HEK293 (cell line): ENCODE data around the gene GMPS.

ENCODE experiments used
- CTCF ChIA-PET: fragments of 350-600 bp; formaldehyde crosslinking; extraction: SDS; loops from one replicate; lab custom pipeline; 2021; ENCODE audit warnings: antibody characterized with exemption; lab: Yijun Ruan, JAX
- POLR2A ChIA-PET: fragments of 300-600 bp; formaldehyde crosslinking; extraction: SDS; loops from one replicate; lab custom pipeline; 2020; ENCODE audit warnings: antibody characterized with exemption, inconsistent platforms; lab: Yijun Ruan, JAX
- H3K27ac ChIP-seq: fragments of 200-500 bp; sonication (Bioruptor generic); 2 replicates; pipeline ENCODE4 v1.5.1; 2014; ENCODE audit warnings: low read depth, low read length, control low read depth, inconsistent platforms; ENCODE audit errors: extremely low read depth
- H3K36me3 ChIP-seq, 2 experiments: fragments of 200-500 bp in 1 of 2; sonication (Bioruptor generic) in 1 of 2; 1 replicate in 1 of 2; 2 replicates in 1 of 2; pipeline ENCODE4 v1.5.1; 2014 to 2017; ENCODE audit warnings: inconsistent platforms in 2 of 2, low read length in 2 of 2; ENCODE audit not compliant: control insufficient read depth in 2 of 2, insufficient read depth in 1 of 2
- H3K4me1 ChIP-seq: fragments of 200-500 bp; sonication (Bioruptor generic); 2 replicates; pipeline ENCODE4 v1.5.1; 2014; ENCODE audit warnings: mild to moderate bottlenecking, low read length, inconsistent platforms; ENCODE audit not compliant: control insufficient read depth, insufficient read depth
- H3K4me3 ChIP-seq: 2 replicates; pipeline ENCODE4 v1.5.1; 2011; ENCODE audit warnings: low read depth, mild to moderate bottlenecking, control low read depth, low read length, moderate library complexity
- H3K9me3 ChIP-seq: fragments of 200-500 bp; sonication (Bioruptor generic); 2 replicates; pipeline ENCODE4 v1.5.1; 2014; ENCODE audit warnings: low read depth, low read length, inconsistent platforms; ENCODE audit not compliant: control insufficient read depth, insufficient read depth
- AEBP2 ChIP-seq: fragments of 450-650 bp; formaldehyde crosslinking; IDR thresholded peaks from 2 replicates; pipeline ENCODE4 v1.5.1; 2016; ENCODE audit warnings: missing biosample characterization, missing genetic modification characterization, borderline replicate concordance
- FEZF1 ChIP-seq: fragments of 450-650 bp; formaldehyde crosslinking; IDR thresholded peaks from 2 replicates; pipeline ENCODE4 v1.5.1; 2016; ENCODE audit warnings: missing biosample characterization, missing genetic modification characterization
- GLIS1 ChIP-seq: fragments of 450-650 bp; formaldehyde crosslinking; IDR thresholded peaks from 2 replicates; pipeline ENCODE4 v1.5.1; 2016; ENCODE audit warnings: missing biosample characterization, missing genetic modification characterization
- MEIS1 ChIP-seq: sonication (generic); formaldehyde crosslinking; IDR thresholded peaks from 2 replicates; pipeline ENCODE4 v1.8.1; 2022; ENCODE audit warnings: missing genetic modification reagents, mild to moderate bottlenecking, borderline replicate concordance
- MZF1 ChIP-seq: fragments of 450-650 bp; formaldehyde crosslinking; IDR thresholded peaks from 2 replicates; pipeline ENCODE4 v1.5.1; 2017; ENCODE audit warnings: missing biosample characterization, missing genetic modification characterization, borderline replicate concordance
- SP3 ChIP-seq: fragments of 450-650 bp; formaldehyde crosslinking; IDR thresholded peaks from 2 replicates; pipeline ENCODE4 v1.5.1; 2016; ENCODE audit warnings: missing biosample characterization, missing genetic modification characterization
- WT1 ChIP-seq: fragments of 450-650 bp; formaldehyde crosslinking; IDR thresholded peaks from 2 replicates; pipeline ENCODE4 v1.5.1; 2016; ENCODE audit warnings: missing biosample characterization, missing genetic modification characterization
- ZBTB44 ChIP-seq: fragments of 450-650 bp; IDR thresholded peaks from 2 replicates; pipeline ENCODE4 v1.5.1; 2018; ENCODE audit warnings: missing biosample characterization, mild to moderate bottlenecking, missing genetic modification characterization
- ZBTB8A ChIP-seq: fragments of 450-650 bp; formaldehyde crosslinking; IDR thresholded peaks from 2 replicates; pipeline ENCODE4 v1.5.1; 2016; ENCODE audit warnings: missing biosample characterization, missing genetic modification characterization
- ZNF132 ChIP-seq: fragments of 450-650 bp; formaldehyde crosslinking; IDR thresholded peaks from 2 replicates; pipeline ENCODE4 v1.5.1; 2017; ENCODE audit warnings: missing biosample characterization, missing genetic modification characterization, borderline replicate concordance
- ZNF23 ChIP-seq: fragments of 450-650 bp; formaldehyde crosslinking; IDR thresholded peaks from 2 replicates; pipeline ENCODE4 v1.5.1; 2016; ENCODE audit warnings: missing biosample characterization, missing genetic modification characterization, borderline replicate concordance
- ZNF266 ChIP-seq: fragments of 450-650 bp; formaldehyde crosslinking; IDR thresholded peaks from 2 replicates; pipeline ENCODE4 v1.5.1; 2016; ENCODE audit warnings: missing biosample characterization, missing genetic modification characterization, low read depth
- ZNF280D ChIP-seq: fragments of 450-650 bp; formaldehyde crosslinking; IDR thresholded peaks from 2 replicates; pipeline ENCODE4 v1.5.1; 2016; ENCODE audit warnings: missing biosample characterization, missing genetic modification characterization
- ZNF398 ChIP-seq: fragments of 450-650 bp; formaldehyde crosslinking; IDR thresholded peaks from 2 replicates; pipeline ENCODE4 v1.5.1; 2017; ENCODE audit warnings: missing biosample characterization, missing genetic modification characterization
- ZNF521 ChIP-seq: fragments of 450-650 bp; formaldehyde crosslinking; IDR thresholded peaks from 2 replicates; pipeline ENCODE4 v1.5.1; 2017; ENCODE audit warnings: missing biosample characterization, mild to moderate bottlenecking, missing genetic modification characterization
- ZNF544 ChIP-seq: fragments of 450-650 bp; formaldehyde crosslinking; IDR thresholded peaks from 2 replicates; pipeline ENCODE4 v1.5.0; 2017; ENCODE audit warnings: missing biosample characterization, missing genetic modification characterization
- ZNF639 ChIP-seq: fragments of 450-650 bp; formaldehyde crosslinking; IDR thresholded peaks from 2 replicates; pipeline ENCODE4 v1.5.1; 2016; ENCODE audit warnings: missing biosample characterization, missing genetic modification characterization
- ZNF645 ChIP-seq: fragments of 450-650 bp; formaldehyde crosslinking; IDR thresholded peaks from 2 replicates; pipeline ENCODE4; 2016; ENCODE audit warnings: missing biosample characterization, missing genetic modification characterization
- ZNF747 ChIP-seq: fragments of 450-650 bp; formaldehyde crosslinking; IDR thresholded peaks from 2 replicates; pipeline ENCODE4 v1.5.1; 2016; ENCODE audit warnings: missing biosample characterization, missing genetic modification characterization
- ZSCAN18 ChIP-seq: fragments of 450-650 bp; formaldehyde crosslinking; IDR thresholded peaks from 2 replicates; pipeline ENCODE4 v1.5.1; 2016; ENCODE audit warnings: missing biosample characterization, missing genetic modification characterization

Gene GMPS

GRCh38 chr3:155906900-155907299 is 36.5 kb downstream of the GMPS start:
- H3K4me1 ChIP-seq: no peaks in the 10 kb centered on the region
- POLR2A ChIA-PET: interaction anchor here (0.6 kb wide), 1 partner anchor 174 kb away, joined by 5 read pairs; no protein-coding TSS in a partner anchor
- peaks cover 39 to 90% of the 10 kb centered on the region in 2 experiments for H3K36me3 ChIP-seq
- CTCF ChIA-PET: interaction anchor here (0.6 kb wide), 1 partner anchor 481 kb away, joined by 4 read pairs; no protein-coding TSS in a partner anchor
- TF ChIP-seq ZBTB8A (no peak), ZNF645 (tag by site-specific recombination) (no peak), ZSCAN18 (tag by site-specific recombination) (no peak), ZNF639 (tag by site-specific recombination) (no peak), ZNF280D (tag by site-specific recombination) (no peak), MZF1 (no peak), ZNF521 (tag by site-specific recombination) (no peak), ZNF398 (tag by site-specific recombination) (no peak), MEIS1 (no peak), FEZF1 (tag by site-specific recombination) (no peak), ZNF23 (tag by site-specific recombination) (no peak), SP3 (tag by site-specific recombination) (no peak), GLIS1 (tag by site-specific recombination) (no peak), ZNF747 (tag by site-specific recombination) (no peak), ZNF544 (no peak), ZBTB44 (tag by site-specific recombination) (no peak), ZNF132 (tag by site-specific recombination) (no peak), WT1 (tag by site-specific recombination) (no peak), AEBP2 (tag by site-specific recombination) (no peak), ZNF266 (tag by site-specific recombination) (no peak)
- no peaks in the 10 kb centered on the region for H3K9me3 ChIP-seq
- no peak overlapping the region for H3K4me3 ChIP-seq
- H3K27ac ChIP-seq: no peak overlapping the region
